HUDEP-2 (cell line): Measurements from ENCODE around the gene SLIRP.
A peak's percentile ranks its signal among the peaks of the same experiment; 100 is the strongest.
"Not testable (repeated sequence)": the region's sequence is repeated elsewhere in the genome, so short reads cannot be mapped to it uniquely, and the experiment has no call there.

Source experiments
- DNase-seq, 76 experiments: peaks; one replicate each; lab custom pipeline; 2025; ENCODE audit not compliant: unreplicated experiment in 76 of 76; lab: John Stamatoyannopoulos, UW

Gene SLIRP

DNA sequence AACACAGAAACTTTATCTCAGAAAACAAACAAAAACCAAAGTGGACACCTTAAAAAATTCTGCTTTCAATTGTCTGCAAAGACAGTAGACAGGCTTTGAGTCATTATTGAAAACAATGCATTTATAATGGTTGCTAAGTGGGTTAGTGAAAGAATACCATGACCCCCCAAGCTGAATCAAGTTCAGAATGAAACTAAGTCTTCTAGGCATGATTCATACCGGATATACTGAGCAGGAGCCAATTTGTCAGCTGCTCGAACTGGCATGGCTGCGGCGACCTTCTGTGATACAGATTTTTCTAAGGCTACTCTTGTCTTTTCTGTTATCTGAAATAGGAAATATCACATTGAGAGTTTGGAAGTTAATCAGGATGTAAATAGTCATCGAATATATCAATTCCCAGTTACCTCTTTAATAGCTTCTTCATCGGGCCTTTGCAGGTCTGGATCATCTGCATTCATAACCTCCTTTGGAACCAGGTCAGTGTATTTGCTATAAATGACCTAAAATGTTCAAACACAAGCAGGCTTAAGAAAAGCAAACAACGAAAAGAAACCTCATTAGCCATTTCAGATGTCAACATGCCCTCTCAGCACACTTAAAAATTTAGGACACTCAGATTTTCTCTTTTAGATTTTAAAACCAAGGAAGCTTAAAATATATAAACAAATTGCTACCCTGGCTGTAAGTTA is 30.8 kb downstream of the SLIRP start:
- no peak for DNase-seq

DNA sequence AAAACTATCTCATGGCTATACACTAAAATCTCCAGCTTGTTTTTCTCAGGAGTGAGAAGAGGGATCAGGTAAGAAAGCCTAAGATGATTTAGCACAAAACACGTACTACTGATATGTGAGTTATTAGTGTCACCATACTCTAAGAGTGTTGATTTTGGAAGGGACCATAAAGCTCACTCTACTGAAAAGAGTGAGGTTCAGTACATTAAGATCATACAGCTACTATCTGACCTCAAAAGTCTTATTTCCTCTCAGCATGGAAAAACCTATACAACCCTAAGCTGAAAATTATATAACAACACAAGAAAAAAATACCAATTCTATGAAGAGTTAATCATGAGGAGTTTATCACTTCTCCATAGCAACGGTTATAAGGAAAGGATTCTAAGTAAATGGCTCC is 33.5 kb downstream of the SLIRP start:
- no peak for DNase-seq

GRCh38 chr14:77746064-77746702 is 38.3 kb downstream of the SLIRP start:
- no peak for DNase-seq

- DNase-seq = not testable (repeated sequence)
These were observed 39.5 kb downstream of the SLIRP start for GRCh38 chr14:77747425-77747824.

GRCh38 chr14:77752266-77752665 is 44.4 kb downstream of the SLIRP start:
- no peak for DNase-seq

GRCh38 chr14:77752799-77753516 is 45.1 kb downstream of the SLIRP start:
- DNase-seq = no peak

GRCh38 chr14:77760381-77761204 is 52.7 kb downstream of the SLIRP start, which contains the start of gene SNW1:
Gene SNW1, minus strand, starts transcription at chr14:77761156. Its CDS starts 29 bp downstream, at chr14:77761127.
- DNase-seq = peak in 65 of 76 experiments; percentile 4 to 92 (median 84)

DNA sequence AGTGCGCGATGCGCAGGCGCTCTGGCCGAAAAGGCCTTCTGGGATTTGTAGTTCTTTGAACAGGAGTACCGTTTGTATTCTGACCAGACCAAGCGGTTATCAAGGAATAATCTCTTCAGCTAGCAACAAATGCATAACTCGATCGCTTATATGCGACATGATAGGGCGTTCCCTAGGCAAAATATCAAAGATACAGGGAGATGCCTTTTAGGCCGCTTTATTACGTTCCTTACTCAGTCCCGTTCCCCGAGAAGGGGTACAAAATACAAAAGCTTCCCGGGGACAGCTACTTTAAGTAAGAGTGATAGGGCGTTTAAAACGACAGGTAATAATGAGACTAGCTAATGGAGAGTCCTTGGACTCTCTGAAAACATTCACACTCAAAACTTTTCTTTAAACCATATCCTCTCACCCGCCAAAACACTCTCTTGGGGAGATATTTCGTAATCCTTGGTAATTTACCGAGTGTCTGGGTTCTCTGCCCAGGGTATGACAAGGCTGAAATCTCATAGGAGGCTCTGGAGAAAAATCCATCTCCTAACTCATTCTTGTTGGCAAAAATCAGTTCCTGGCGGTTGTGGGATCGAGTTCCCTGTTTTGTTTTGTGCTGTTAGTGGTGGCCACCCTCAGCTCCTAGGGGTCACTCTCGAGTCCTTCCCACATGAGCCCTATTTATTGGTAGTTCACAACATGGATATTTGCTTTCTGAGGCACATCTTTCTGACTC is 53.5 kb downstream of the SLIRP start:
- peak in 37 of 76 experiments; percentile 3 to 95 (median 81) for DNase-seq

DNA sequence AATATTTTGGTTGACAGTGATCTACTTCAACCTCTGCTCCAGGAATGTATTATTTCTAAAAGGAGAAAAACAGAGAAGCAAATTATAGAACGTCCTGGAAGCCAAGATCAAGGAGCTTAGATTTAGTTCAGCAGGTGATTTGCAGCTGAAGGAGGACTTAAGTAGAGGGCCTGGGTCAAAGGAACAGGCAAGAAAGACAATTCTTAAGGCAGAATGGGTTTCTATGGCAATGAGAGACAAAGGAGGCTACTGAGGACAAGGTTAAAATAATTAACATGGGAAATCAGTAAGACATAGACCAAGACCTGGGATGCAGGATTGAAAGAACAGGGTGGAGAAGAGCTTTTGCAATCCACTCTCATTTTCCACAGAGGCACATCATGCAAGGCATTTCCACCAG is 55.4 kb downstream of the SLIRP start:
- no peak for DNase-seq

DNA sequence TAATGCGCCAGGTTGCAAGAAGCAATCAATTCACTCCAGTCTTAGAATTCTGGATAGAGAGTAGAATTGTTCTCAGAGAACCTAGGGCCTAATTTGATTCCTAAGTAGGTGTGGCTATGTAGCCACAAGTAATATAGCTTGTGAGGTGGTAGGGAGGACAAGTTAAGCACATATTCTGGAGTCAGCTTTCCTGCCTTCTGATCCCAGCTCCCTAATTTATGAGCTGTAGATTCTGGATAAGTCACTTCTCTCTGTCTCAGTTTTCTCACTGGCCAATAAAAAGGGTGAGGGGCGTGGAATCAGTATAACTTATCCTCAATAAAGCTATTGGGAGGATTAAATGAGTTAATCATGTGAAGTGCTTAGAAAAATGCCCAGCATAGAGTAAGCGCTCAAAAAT is 56.1 kb downstream of the SLIRP start:
- no peak for DNase-seq
